GM18867 (cell line): Measurements from ENCODE around the gene ST8SIA1.

Experiments
- ATAC-seq: cut with Tn5 transposase; IDR thresholded peaks from one replicate; pipeline ENCODE4 v1.9.1; 2021; ENCODE audit warnings: mild to moderate bottlenecking, moderate library complexity; ENCODE audit not compliant: unreplicated experiment

ST8SIA1 gene

GRCh38 chr12:22248121-22248520 is 86.4 kb downstream of the ST8SIA1 start:
- ATAC-seq: no peak

DNA sequence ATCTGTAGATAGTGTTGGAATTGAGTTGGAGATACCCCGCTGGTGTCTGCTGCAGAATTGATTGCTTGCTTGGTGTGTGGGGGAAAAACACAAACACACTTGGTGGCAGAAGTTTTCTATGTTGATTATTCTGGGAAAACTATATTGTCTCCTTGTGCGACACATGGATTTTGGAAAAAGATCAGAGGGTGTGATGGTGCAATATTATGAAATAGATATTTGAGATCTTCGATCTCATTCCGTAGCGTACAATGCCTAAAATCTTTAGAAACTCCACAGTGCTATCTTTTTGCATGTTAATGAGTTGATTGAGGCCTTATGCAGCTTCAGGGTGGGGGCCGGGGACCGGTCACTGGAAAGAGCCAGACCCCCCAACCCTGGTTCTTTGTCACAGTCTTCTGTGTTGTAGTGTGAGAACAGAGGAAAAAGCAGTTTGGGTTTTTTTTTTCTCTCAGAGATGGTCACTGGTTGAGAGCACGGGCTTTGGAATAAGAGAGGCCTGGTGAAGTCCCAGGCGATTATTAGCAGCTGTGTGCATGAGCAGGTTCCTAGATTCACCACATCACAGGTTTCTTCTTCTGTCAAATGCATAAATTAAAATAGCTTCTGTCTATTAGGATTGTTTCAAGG is 88.2 kb downstream of the ST8SIA1 start:
- ATAC-seq: no peak

GRCh38 chr12:22242726-22243125 is 91.8 kb downstream of the ST8SIA1 start:
- ATAC-seq: no peak

GRCh38 chr12:22238211-22238610 is 96.3 kb downstream of the ST8SIA1 start:
- ATAC-seq: no peak

DNA sequence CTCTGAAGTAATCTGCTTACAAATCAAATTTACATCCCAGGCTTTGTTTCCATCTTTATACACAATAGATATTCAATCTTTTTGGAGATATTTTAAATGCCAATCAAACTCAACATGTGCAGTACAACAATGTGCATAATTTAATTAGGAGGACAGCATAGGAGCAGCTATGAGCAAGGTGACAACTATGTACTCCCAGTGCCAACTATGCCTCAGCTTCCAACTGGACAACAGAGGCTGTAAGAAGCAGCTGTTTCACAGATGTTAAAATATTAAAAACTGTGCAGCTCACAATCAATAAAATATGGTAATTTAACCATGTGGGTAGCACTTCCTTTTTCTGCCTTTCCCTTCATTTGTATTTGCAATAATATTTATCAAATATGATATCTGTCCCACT is 99.9 kb downstream of the ST8SIA1 start:
- no peak for ATAC-seq

DNA sequence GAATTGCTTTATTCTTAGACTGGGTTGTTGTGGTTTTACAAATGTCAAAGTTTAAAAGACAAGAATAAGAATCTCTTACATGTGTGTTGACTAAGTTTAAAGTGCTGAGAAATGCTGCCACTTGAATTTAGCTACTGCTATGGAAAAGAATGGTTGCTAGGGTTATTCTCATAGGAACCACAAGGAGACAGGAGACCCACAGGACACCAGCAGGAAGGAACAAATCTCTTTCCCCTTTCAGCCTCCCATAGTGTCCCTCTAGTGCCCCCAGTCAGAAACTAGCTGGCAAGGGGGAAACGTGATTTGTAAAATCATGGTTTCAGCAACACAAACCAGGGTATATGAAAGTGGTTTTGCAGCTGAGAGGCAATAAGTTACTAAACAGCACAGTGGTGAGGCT is 102.7 kb downstream of the ST8SIA1 start:
- ATAC-seq: no peak

DNA sequence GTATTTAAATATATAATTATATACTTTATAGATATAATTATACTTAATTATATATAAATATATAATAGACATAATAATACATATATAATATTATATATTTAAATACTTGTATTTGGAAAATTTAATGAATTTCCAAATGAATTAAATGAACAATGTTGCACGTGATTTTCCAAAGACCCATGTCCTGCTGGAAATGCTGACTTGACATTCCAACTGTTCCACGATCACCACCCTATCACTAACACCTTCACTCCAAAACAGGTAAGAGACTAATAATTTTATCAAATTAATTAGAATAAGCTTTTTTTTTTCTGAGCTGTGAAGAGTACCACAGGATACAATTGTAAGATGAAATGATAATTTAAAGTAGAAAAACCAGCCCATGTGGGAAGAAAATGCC is 103.4 kb downstream of the ST8SIA1 start:
- ATAC-seq: no peak

DNA sequence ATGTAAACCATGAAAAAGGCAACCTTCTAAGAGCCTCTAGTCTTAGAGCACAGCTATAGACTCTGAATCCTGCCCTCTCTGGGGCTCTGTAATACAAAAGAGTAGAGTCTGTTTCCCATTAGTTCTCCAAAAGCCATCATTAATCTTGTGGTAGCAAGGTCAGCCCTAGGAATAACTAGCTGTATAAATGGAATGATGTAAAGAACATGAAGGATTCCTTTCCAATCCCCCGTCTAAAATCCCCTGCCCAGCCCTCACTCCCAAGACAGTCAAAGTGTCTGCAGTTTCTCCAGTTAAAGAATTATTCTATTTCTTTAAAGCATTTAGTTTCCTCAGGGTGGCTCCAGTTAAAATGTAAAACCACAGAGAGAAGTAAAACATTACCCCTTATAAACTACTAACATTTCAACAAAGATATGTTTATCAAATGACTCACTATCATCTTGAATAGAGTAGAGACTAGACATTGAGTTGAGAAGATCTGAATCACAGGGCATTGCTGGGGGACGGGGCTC is 104.2 kb downstream of the ST8SIA1 start:
- no peak for ATAC-seq

DNA sequence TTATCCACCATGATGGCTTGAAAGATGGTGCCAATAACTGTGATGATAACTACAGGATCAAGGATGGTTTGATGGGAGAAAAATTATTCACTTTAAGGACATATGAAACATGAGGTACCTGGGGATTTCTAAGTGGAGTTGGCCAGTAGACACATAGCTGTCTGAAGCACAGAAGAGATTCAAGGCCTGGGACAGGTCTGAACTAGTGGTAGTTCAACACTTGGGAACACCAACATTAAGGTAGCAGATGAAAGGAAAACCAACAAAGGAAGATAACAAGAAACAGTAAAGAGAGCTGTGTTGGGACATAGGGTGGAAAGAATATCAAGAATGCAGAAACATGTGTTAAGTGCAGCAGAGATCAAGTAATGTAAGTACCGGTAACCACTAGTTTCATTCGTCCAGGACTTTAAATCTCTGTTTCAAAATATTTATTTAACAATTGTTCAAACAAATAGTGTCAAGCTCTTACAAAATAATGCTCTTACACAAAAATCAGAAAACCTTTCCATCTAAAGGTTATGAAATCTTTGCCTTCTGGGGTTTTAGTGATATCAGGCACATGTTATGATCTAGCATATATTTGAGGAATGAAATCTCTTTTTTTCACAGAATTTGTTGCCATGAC is 104.7 kb downstream of the ST8SIA1 start:
- ATAC-seq: no peak

- no peak for ATAC-seq
These were observed 106.3 kb downstream of the ST8SIA1 start for GRCh38 chr12:22228022-22228875.

DNA sequence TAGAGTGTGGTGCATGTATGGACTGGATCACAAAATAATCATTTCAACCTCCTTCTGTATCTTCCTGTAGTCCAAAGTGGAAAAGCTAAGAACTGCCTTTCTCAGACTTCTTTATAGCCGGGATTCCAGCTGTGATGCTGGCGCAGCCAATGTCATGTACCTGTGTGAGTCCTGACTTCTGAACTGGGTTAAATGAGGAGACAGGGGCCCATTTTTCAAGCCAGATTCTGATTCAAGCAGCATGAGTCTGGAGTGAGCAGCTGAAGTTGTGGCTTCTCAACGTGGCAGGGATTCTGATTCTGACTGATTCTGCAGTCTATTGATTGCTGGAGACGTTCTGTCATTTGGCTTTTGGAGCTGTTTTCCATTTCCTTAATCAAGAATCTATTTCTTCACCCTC is 111.2 kb downstream of the ST8SIA1 start:
- ATAC-seq: no peak

- no peak for ATAC-seq
These were observed 117.0 kb downstream of the ST8SIA1 start for GRCh38 chr12:22217556-22217955.

- ATAC-seq: no peak
These were observed 118.8 kb downstream of the ST8SIA1 start for GRCh38 chr12:22215467-22216253.

GRCh38 chr12:22211128-22211527 is 123.4 kb downstream of the ST8SIA1 start:
- no peak for ATAC-seq

GRCh38 chr12:22209422-22209821 is 125.1 kb downstream of the ST8SIA1 start:
- ATAC-seq: no peak

DNA sequence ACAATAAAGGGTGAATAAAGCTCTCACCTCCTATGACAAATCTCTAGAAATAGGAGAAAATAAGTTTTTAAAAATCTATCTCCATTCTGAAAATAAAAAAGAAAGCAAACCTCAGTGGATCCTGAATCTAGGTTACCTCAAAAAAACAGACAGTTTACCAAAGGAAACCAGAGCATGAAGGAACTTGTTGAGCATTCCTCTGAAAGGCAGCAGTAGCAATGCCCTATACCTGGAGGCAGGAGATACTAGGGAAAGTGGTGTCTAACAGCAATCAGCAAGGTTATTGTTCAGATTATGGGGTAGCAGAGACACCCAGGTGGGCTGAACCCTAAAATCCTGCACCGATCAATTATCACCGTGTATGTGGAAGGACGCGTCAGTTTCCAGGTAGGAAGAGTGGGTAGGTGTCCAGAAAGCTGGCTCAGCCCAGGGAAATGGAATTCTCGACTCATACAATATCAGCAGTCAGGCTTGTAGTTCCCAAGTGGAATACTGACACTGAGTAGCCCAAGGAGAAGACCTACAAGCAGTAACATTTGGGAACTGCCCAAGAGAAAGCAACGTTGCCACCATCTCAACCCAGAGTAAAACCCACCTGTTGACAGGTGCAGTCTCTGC is 128.3 kb downstream of the ST8SIA1 start:
- no peak for ATAC-seq

- ATAC-seq: no peak
These were observed 130.1 kb downstream of the ST8SIA1 start for GRCh38 chr12:22204391-22204790.

DNA sequence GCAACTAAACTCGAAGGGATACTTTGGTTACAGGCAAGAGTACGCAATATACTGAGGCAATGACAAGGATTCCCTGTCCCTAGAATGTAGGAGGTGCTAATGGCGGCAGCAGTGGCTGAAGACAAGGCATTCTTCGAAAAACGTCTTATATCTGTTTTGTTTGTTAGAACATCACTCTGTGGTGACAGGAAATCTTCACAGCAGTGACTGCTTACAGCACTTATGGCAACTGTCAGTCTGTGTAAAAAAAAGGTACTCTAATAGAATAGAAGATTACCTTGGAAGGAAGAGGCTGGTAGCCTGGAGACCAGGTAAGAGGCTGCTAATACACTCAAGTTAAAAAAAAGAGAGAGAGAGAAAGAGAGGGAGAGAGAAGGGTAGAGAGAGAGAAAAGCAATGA is 131.7 kb downstream of the ST8SIA1 start:
- ATAC-seq: no peak

DNA sequence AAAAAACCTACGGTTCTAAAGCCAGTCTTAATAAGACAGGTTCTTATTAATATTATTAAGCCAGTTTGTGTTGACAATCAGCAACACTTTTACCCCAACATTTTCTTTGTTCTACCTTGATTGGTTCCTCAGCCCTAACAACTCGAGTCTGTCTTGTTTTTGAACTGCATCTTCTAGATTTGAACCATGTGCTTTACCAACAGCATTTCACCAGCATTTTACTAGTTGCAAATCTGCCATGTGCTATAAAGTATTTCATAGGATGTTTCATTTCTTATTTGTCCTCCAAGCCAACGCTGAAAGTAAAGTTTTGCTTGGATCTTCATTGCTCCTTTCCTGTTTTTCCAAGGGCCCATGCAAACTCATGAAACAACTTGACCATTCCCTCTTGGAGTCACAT is 133.4 kb downstream of the ST8SIA1 start:
- no peak for ATAC-seq

DNA sequence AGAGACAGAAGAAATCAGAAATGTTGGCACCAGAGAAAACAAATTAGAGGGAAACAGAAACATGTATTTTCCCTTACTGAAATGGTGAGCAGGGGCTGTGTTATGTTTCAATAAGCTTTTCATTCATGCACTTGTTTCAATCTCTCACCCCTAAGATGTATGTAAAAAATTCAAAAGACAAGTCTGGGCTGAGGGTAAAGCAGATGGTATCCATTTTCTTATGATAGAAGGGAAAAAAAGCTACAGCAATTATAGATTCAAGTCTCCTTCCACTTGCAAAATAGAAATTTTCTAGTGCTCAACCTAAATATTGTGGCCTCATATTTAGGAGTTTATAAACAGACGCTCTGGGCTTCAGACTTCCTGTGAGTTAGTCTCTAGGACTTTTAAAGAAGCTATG is 138.3 kb downstream of the ST8SIA1 start:
- no peak for ATAC-seq

GRCh38 chr12:22190969-22191368 is 143.5 kb downstream of the ST8SIA1 start:
- ATAC-seq: no peak
